Activated CD8-positive, alpha-beta memory T cell treated with anti-CD3 and anti-CD28 coated beads for 24 hours (primary cell): Measurements from ENCODE around the gene ITSN1.
"Not testable (repeated sequence)": the region's sequence is repeated elsewhere in the genome, so short reads cannot be mapped to it uniquely, and the experiment has no call there.

Experiments used
- DNase-seq: peaks from one replicate; pipeline ENCODE4 v3.0.0-alpha.2; 2020

The ITSN1 gene

GRCh38 chr21:33844890-33845205 lies 202.5 kb downstream of the ITSN1 start:
- no peak for DNase-seq

DNA sequence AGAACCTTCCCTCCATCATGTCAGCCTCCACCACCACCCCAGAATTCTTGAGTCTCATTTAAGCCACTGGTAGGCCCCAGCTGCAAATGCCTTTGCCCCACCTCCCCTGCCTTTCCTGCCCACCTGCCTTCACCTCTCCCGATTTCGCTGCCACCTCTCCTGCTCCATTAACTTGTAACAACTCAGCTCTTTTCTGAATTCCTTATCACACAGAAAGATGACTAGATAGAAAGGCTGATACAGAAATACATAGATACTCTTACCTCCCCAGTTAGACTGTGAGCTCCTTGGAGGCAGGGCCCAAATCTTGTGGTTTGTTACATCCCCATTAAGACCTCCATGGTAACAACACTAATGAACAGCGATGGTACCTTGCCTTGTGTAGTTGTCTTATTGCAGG lies 203.8 kb downstream of the ITSN1 start:
- no peak for DNase-seq

- DNase-seq = no peak
Measured at GRCh38 chr21:33847588-33848248, 205.4 kb downstream of the ITSN1 start.

GRCh38 chr21:33848249-33848953 lies 206.1 kb downstream of the ITSN1 start:
- DNase-seq = no peak

DNA sequence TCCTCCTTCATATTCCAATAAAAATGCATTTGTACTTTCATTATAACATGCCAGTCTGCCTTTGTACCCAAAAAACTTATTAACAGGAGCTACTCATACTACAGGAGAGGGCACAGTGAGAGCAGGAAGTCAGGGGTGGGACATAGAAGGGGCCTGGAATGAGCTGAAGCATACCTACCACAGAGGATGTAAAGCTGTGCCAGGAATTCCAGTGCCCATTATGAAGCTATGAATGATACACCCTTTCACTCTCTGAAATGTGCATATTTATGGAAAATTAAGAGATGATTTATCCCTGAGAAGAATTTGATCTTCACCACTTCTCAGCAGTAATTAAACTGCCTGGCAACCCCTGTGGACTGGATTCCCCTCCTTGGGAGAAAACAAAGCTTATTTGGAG lies 207.5 kb downstream of the ITSN1 start:
- no peak for DNase-seq

- no peak for DNase-seq
Measured at GRCh38 chr21:33850401-33850800, 208.1 kb downstream of the ITSN1 start.

DNA sequence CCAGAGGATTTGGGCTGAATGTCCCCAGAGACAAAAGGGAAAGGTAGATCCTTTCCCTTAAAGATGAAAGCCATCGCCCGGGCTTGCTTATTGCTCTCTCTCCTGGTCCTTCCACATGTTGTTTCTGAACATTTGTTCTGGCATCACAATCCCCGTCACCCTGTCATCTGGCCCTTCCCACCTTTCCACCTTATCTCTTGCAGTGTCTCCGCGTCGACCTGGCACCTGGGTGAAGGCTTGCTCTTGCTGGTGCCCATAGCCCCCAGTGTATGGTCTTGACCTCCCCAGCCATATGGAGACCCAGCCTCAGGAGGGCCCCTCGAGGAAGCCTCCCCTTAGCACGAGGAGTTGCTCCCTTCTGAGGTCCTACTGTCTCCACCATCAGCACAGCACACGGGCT lies 208.7 kb downstream of the ITSN1 start:
- no peak for DNase-seq

DNA sequence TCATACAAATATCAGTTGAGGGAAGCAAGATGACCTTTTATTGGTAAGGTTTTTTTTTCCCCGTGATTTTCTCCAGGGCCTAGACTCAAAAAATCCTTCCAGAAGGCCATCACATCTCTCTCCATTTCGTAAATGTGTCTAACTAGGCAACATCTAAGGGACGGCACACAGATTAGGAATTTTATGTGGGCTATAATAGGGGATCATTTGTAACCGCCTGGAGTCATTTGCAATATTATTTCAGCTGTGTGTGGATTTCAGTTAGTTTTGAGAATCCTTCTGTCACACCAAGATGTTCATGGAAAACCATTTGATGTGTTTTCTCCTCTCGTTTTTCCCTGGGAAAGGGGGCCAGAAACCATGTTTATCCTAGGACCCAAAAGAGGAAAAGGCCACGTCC lies 210.2 kb downstream of the ITSN1 start:
- no peak for DNase-seq

DNA sequence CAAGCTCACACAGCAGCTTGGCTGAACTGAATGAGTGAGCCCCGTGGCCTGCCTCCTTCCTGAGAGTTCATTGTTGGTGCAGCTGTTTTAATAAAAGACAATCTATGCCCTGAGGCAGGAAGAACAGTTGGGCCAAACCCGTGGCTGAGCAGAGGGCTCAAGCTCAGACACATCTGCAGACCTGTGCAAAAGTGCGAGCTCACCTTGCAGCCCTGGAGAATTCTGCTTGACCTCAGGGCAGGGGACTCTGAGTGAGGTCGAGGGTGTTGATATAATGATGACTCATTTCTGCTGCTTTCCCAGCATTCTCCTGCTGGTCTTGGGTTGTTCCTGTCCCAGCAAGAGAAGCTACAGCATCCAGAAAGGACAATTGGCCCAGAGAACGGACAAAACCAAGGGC lies 212.3 kb downstream of the ITSN1 start:
- DNase-seq = no peak

DNA sequence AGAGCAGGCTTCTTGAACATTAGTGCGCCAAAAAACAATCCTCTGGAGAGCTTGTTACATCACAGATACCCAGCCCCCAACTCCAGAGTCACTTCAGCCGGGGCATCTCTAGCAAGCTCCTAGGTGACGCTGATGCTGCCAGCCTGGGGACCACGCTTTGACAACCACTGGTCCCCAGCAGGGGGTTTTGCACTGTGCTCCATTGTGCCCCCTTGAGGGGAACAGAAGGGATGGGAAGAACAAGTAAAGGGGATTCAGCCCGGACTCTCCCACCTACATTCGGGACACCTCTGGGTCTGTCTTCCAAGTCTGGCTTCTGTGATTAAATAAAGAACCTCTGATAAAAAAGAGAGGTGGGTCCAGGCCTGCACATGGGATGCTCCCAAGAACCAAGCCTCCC lies 212.9 kb downstream of the ITSN1 start:
- no peak for DNase-seq

DNA sequence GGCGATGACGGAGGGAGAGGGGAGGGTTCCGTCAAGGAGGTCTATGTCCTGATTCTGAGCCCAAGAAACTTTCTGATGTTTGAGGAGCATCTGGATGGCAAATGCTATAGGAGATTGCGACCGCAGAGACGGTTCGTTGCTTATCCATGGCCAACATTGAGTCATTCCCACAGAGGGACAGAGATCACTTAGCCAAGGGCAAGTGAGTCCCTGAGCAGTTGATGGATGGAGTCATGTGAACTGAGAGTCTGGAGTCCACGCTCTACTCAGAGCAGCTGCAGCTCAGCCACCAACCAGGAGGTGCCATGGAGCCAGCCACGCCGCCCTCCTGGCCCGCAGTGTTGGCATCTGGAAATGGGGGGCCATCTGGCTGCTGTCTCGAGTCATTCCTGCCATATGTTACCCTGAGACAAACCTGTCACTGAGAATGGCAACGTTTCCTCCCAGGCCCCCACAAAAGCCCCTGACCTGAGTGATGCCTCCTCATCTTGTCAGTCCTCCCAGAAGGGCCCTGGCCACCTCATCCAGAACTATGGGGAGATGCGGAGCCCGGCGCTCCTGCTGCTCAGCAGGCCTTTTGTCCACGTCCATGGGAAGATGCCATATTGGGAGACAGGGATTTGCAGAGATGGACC lies 214.7 kb downstream of the ITSN1 start:
- no peak for DNase-seq

DNA sequence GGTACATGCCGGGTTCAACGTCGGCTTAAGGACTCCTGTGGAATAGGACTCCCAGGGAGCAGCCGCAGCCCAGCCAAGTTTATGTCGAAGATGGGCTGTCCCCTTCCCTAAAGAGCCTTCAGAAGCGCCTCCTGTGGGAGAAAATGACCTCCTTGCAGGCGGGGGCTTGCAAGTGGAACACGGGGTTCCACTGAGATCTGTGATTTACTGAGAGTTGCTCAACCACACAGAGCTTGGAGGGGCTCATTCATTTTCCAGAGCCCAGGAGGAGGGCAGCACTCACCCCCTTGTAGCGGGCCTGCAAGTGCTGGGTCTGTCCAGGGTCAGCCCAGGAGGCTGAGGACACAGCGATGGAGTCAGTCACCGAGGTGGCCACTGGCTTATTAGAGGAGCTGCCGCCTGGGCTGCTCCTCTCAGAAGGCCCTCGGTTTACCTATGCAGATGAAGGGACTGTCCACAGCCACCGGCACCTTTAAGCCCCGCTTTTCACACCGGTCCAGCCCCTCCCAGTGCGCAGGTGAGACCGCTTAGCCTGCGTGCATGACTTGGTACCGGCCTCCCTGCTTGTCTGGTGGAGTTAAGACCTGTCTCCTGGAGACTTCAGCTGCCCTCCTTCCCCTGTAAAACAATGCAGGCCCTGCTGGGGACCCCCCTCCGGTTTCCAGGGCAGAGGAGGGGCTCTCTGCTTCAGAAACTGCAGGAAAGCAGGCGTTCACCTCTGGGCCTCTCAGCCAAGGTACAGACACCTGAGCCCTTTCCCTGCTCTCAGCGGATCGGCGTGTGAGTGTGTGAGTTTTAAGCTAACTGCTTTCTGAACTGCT lies 215.8 kb downstream of the ITSN1 start:
- DNase-seq = no peak

GRCh38 chr21:33858667-33859372 lies 216.5 kb downstream of the ITSN1 start:
- DNase-seq = no peak

DNA sequence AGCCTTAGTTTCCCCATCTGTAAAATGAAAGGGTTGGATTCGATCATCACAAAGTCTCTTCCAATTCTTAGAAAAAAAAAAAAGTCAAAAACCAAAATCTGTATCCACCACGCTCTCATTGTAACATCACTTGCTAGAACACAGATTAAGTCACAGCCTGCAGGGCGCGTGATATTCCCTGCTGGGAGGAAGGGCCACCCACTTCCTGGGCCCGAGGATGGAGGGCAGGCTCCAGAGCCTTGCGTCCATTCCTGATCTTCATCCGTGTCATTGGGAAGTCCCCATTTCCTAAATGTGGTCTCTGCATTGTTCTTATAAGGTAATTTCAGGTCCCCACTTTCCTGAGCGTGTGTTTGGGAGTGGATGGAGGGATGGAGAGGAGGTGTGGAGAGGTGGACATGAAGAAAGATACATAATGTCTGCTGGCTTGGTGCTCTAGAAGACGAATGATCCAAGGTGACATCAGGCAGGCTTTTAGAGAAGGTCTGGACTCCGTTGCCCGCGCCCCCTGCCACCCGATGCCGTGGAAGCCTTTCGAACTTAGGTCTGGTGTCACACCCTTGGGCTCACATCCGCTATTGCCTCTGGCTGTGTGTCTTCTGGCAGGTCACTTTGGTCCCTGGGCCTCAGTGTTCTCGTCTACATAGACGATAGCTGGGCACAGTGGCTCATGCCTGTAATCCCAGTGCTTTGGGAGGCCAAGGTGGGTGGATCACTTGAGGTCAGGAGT lies 217.2 kb downstream of the ITSN1 start:
- no peak for DNase-seq

- DNase-seq = no peak
Measured at GRCh38 chr21:33860332-33860879, 218.1 kb downstream of the ITSN1 start.

GRCh38 chr21:33861125-33861524 lies 218.8 kb downstream of the ITSN1 start:
- no peak for DNase-seq

GRCh38 chr21:33863191-33863590 lies 220.9 kb downstream of the ITSN1 start:
- DNase-seq = not testable (repeated sequence)

- DNase-seq = no peak
Measured at GRCh38 chr21:33864150-33864549, 221.8 kb downstream of the ITSN1 start.

GRCh38 chr21:33865176-33865575 lies 222.9 kb downstream of the ITSN1 start:
- no peak for DNase-seq

- DNase-seq = no peak
Measured at GRCh38 chr21:33865996-33866575, 223.8 kb downstream of the ITSN1 start.

DNA sequence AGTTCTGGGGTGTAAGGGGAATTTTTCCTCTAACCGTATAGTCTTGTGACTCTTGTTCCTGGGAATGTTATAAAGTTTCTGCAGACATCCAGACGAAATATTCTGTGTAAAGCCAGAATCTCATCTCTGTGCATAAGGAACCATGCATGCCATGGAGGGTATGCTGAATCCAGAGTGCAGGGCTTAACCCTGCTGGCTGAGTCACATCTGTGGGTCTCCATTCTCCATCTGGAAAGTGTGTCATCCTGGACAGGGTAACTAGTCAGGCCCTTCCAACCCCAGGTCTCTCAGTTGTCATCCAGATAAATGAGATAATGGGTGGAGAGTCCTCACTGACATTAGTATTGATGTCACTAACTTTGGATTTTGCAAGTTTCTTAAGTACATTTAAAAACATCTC lies 224.5 kb downstream of the ITSN1 start:
- no peak for DNase-seq

DNA sequence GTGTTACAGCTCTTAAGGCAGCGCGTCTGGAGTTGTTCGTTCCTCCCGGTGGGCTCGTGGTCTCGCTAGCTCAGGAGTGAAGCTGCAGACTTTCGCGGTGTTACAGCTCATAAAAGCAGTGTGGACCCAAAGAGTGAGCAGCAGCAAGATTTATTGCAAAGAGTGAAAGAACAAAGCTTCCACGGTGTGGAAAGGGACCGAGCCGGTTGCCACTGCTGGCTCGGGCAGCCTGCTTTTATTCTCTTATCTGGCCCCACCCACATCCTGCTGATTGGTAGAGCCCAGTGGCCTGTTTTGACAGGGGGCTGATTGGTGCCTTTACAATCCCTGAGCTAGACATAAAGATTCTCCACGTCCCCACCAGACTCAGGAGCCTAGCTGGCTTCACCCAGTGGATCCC lies 225.6 kb downstream of the ITSN1 start:
- not testable (repeated sequence) for DNase-seq
